K562 (cell line): ENCODE results near the gene SERINC3. TPM values are rescaled to one million over a fixed set of nuclear protein-coding genes. Genes with fewer than 3 reads are reported as not detected.

Experiments used
- AFF4 ChIP-seq: sonication (generic); formaldehyde crosslinking; IDR thresholded peaks from 2 replicates; pipeline ENCODE4 v1.8.0; 2023; ENCODE audit warnings: mild to moderate bottlenecking, missing genetic modification reagents
- CTCF ChIP-seq, 3 experiments: IDR thresholded peaks in 2 of 3; conservative IDR thresholded peaks in 1 of 3; 2 replicates each; pipeline ENCODE4 v1.5.1; 2011 to 2012; ENCODE audit warnings: low read length in 3 of 3, mild to moderate bottlenecking in 3 of 3, control low read depth in 2 of 3, improper control_type of control experiment in 1 of 3, inconsistent platforms in 1 of 3, low read depth in 1 of 3, mixed read lengths in 1 of 3, moderate library complexity in 1 of 3; ENCODE audit not compliant: insufficient read depth in 2 of 3
- DIDO1 ChIP-seq: fragments of 450-650 bp; IDR thresholded peaks from 2 replicates; pipeline ENCODE4 v1.6.1; 2016; ENCODE audit warnings: low read depth, missing biosample characterization, missing genetic modification characterization
- ELF2 ChIP-seq: fragments of 250-450 bp; sonication (Bioruptor Pico); IDR thresholded peaks from 2 replicates; pipeline ENCODE4 v1.5.0; 2021; ENCODE audit warnings: mild to moderate bottlenecking
- HEY1 ChIP-seq: fragments of 250-450 bp; sonication (Bioruptor Pico); IDR thresholded peaks from 2 replicates; pipeline ENCODE4 v1.5.0; 2020; ENCODE audit warnings: mild to moderate bottlenecking, moderate library complexity, borderline replicate concordance
- HMGXB4 ChIP-seq: sonication (generic); formaldehyde crosslinking; IDR thresholded peaks from 2 replicates; pipeline ENCODE4 v1.8.1; 2023; ENCODE audit warnings: mild to moderate bottlenecking, missing genetic modification reagents
- JUND ChIP-seq, 2 experiments: IDR thresholded peaks; 2 replicates in 1 of 2; 3 replicates in 1 of 2; pipeline ENCODE4 v1.6.1; 2011; ENCODE audit warnings: borderline replicate concordance in 2 of 2, low read depth in 2 of 2, low read length in 2 of 2, improper control_type of control experiment in 1 of 2, missing biosample characterization in 1 of 2, missing genetic modification characterization in 1 of 2, missing genetic modification reagents in 1 of 2
- NFE2L1 ChIP-seq: fragments of 450-650 bp; IDR thresholded peaks from 2 replicates; pipeline ENCODE4 v1.6.1; 2016; ENCODE audit warnings: missing genetic modification characterization, low read depth, mild to moderate bottlenecking, missing compliant biosample characterization, moderate library complexity, borderline replicate concordance
- POLR3G ChIP-seq: IDR thresholded peaks from 2 replicates; pipeline ENCODE4 v1.6.1; 2011; ENCODE audit not compliant: insufficient read length, insufficient replicate concordance; ENCODE audit errors: extremely low read depth
- PRMT5 ChIP-seq: sonication (generic); formaldehyde crosslinking; IDR thresholded peaks from 2 replicates; pipeline ENCODE4 v1.5.0; 2020; ENCODE audit warnings: missing genetic modification reagents
- RAD21 ChIP-seq, 2 experiments: fragments of 250-450 bp in 1 of 2; fragments of 450-650 bp in 1 of 2; sonication (Bioruptor Pico) in 1 of 2; formaldehyde crosslinking in 1 of 2; IDR thresholded peaks in 1 of 2; conservative IDR thresholded peaks in 1 of 2; 2 replicates each; pipeline versions ENCODE4 v1.4.0 to v1.8.0; 2020 to 2022; ENCODE audit warnings: mild to moderate bottlenecking in 2 of 2, moderate library complexity in 1 of 2
- STAT5B ChIP-seq: fragments of 250-450 bp; sonication (Bioruptor Pico); IDR thresholded peaks from 2 replicates; pipeline ENCODE4 v1.8.0; 2021; ENCODE audit warnings: mild to moderate bottlenecking, inconsistent platforms
- TBP ChIP-seq: optimal IDR thresholded peaks from 2 replicates; pipeline ENCODE3; 2011; ENCODE audit warnings: low read depth, low read length, improper control_type of control experiment
- XRCC3 ChIP-seq: fragments of 450-650 bp; IDR thresholded peaks from 2 replicates; pipeline ENCODE4 v1.6.1; 2017; ENCODE audit warnings: mild to moderate bottlenecking, moderate library complexity
- ZNF184 ChIP-seq: sonication (generic); formaldehyde crosslinking; IDR thresholded peaks from 2 replicates; pipeline ENCODE4 v1.5.0; 2020; ENCODE audit warnings: missing genetic modification reagents
- ZNF324 ChIP-seq: fragments of 250-450 bp; sonication (Bioruptor Pico); IDR thresholded peaks from 2 replicates; pipeline ENCODE4 v1.4.0; 2020; ENCODE audit warnings: mild to moderate bottlenecking
- ZNF384 ChIP-seq: IDR thresholded peaks from 2 replicates; pipeline ENCODE4 v1.6.1; 2012; ENCODE audit warnings: low read depth, low read length, improper control_type of control experiment
- ZNF785 ChIP-seq: fragments of 250-450 bp; sonication (Bioruptor Pico); IDR thresholded peaks from 2 replicates; pipeline ENCODE4 v1.4.0; 2020; ENCODE audit warnings: mild to moderate bottlenecking
- polyA plus RNA-seq, 8 experiments: library from polyadenylated mRNA; depleted of rRNA in 4 of 8; stranded (reverse) in 5 of 8; unstranded in 3 of 8; fragments of >200 nt; fragmentation: Nextera tagmentation in 2 of 8; fragmentation: Illumina TruSeq in 1 of 8; extraction: Ambion mirVana in 2 of 8; extraction: Trizol in 1 of 8; gene quantifications; 2 replicates each; pipeline versions ENCODE4 v1.2.1 to v1.2.3, GENCODE V29; 2011 to 2014; ENCODE audit warnings: inconsistent platforms in 1 of 8, missing spikeins in 1 of 8
- total RNA-seq, 7 experiments: library from RNA; depleted of rRNA in 6 of 7; stranded (reverse); fragments of >200 nt in 6 of 7; fragmentation: Illumina TruSeq in 2 of 7; extraction: Trizol in 2 of 7; gene quantifications; 2 replicates each; pipeline versions ENCODE4 v1.2.1 to v1.2.3, GENCODE V29; 2011 to 2021; ENCODE audit warnings: low replicate concordance in 1 of 7

SERINC3 gene
- total and polyA plus RNA-seq, 9 of the 15 experiments (the other 6 are each of a cell fraction or from before 2014, with no cell fraction given): 24.7 to 107 (median 48.8) TPM

GRCh38 chr20:44521484-44522481 lies at the start of gene SERINC3 (continued):
- TF ChIP-seq NFE2L1 (tag): no peak
- no peak for TF ChIP-seq STAT5B (CRISPR knock-in tag)
- TF ChIP-seq RAD21 (CRISPR knock-in tag; conservative IDR thresholded peaks at IDR 0.05 in 1 of 2, IDR thresholded peaks at IDR 0.05 in 1 of 2): no peak
- TF ChIP-seq DIDO1 (tag): no peak
- no peak for TF ChIP-seq ZNF384
- TF ChIP-seq HEY1: no peak
- TF ChIP-seq HMGXB4 (CRISPR knock-in tag): no peak
- TF ChIP-seq CTCF (IDR thresholded peaks at IDR 0.05 in 2 of 3, conservative IDR thresholded peaks at IDR 0.05 in 1 of 3; ENCODE audit: insufficient read depth in 2 of 3, low read depth in 1 of 3, low read length in 3 of 3): peak in 2 of 3 experiments; percentile 33 to 41; a peak in 2 of 6 replicates
- TF ChIP-seq ZNF184 (CRISPR knock-in tag): no peak
- TF ChIP-seq ZNF324 (CRISPR knock-in tag): no peak
- peak; percentile 24; the same call in 1 of the 2 replicates for TF ChIP-seq AFF4 (CRISPR knock-in tag)
- no peak for TF ChIP-seq ELF2 (CRISPR knock-in tag)
- TF ChIP-seq TBP: peak; percentile 48
- no peak for TF ChIP-seq POLR3G
- TF ChIP-seq XRCC3: no peak
- peak; percentile 76 for TF ChIP-seq JUND (IDR thresholded peaks at IDR 0.05; ENCODE audit: borderline replicate concordance, low read depth, low read length)
- TF ChIP-seq JUND (tag; IDR thresholded peaks at IDR 0.05; ENCODE audit: borderline replicate concordance, low read depth, low read length): peak; percentile 64; the same call in 2 of the 3 replicates
- TF ChIP-seq ZNF785 (CRISPR knock-in tag): no peak
- TF ChIP-seq PRMT5 (CRISPR knock-in tag): no peak
